Osteoblast (primary cell): Measurements from ENCODE around the gene TP73. TPM values are rescaled to one million over a fixed set of nuclear protein-coding genes. Genes with fewer than 3 reads are reported as not detected.

Experiments
- DNase-seq: peaks from one replicate; pipeline ENCODE4 v3.0.0; 2011; ENCODE audit warnings: low spot score, mixed read lengths; ENCODE audit not compliant: insufficient read length; ENCODE audit errors: missing footprints
- H2AFZ ChIP-seq: 2 replicates; pipeline ENCODE4 v1.6.0; 2011; ENCODE audit warnings: mild to moderate bottlenecking, low read length
- H3K27ac ChIP-seq: 2 replicates; pipeline ENCODE4 v1.5.1; 2011; ENCODE audit warnings: mild to moderate bottlenecking, low read depth, low read length, moderate library complexity
- H3K27me3 ChIP-seq: 2 replicates; pipeline ENCODE4 v1.6.0; 2012; ENCODE audit warnings: mild to moderate bottlenecking, control low read depth, inconsistent platforms, low read length, moderate library complexity; ENCODE audit not compliant: insufficient read depth
- H3K36me3 ChIP-seq: 2 replicates; pipeline ENCODE4 v1.5.1; 2011; ENCODE audit warnings: mild to moderate bottlenecking, low read length, control low read depth, moderate library complexity; ENCODE audit not compliant: insufficient read depth
- H3K4me1 ChIP-seq: 2 replicates; pipeline ENCODE4 v1.5.1; 2011; ENCODE audit warnings: mild to moderate bottlenecking, low read length, control low read depth, moderate library complexity; ENCODE audit not compliant: insufficient read depth
- H3K4me2 ChIP-seq: 2 replicates; pipeline ENCODE4 v1.6.0; 2011; ENCODE audit warnings: mild to moderate bottlenecking, low read length; ENCODE audit not compliant: insufficient read depth
- H3K4me3 ChIP-seq: fragments of 200-600 bp; sonication (generic); 3 replicates; pipeline ENCODE4 v1.5.1; 2012; ENCODE audit warnings: mild to moderate bottlenecking, low read length, inconsistent platforms; ENCODE audit not compliant: insufficient read depth
- H3K79me2 ChIP-seq: 2 replicates; pipeline ENCODE4 v1.6.0; 2012; ENCODE audit warnings: mild to moderate bottlenecking, low read length, control low read depth, inconsistent platforms; ENCODE audit not compliant: insufficient read depth
- H3K9me3 ChIP-seq: 2 replicates; pipeline ENCODE4 v1.5.1; 2011; ENCODE audit warnings: low read depth, low read length, control low read depth
- H4K20me1 ChIP-seq: 2 replicates; pipeline ENCODE4 v1.6.0; 2012; ENCODE audit warnings: mild to moderate bottlenecking, low read length, control low read depth; ENCODE audit not compliant: insufficient read depth
- total RNA-seq: library from RNA; depleted of rRNA; stranded (reverse); fragments of >200 nt; gene quantifications from 2 replicates; pipeline ENCODE4 v1.2.3, GENCODE V29; 2012
- TF ChIP-seq, protein P1 (sequence below): IDR thresholded peaks from 2 replicates; pipeline ENCODE4 v1.5.1; 2011; ENCODE audit warnings: mild to moderate bottlenecking, low read depth, low read length, moderate library complexity; ENCODE audit errors: extremely low read depth

The TP73 gene
- total RNA-seq, 1 donor: not detected

DNA sequence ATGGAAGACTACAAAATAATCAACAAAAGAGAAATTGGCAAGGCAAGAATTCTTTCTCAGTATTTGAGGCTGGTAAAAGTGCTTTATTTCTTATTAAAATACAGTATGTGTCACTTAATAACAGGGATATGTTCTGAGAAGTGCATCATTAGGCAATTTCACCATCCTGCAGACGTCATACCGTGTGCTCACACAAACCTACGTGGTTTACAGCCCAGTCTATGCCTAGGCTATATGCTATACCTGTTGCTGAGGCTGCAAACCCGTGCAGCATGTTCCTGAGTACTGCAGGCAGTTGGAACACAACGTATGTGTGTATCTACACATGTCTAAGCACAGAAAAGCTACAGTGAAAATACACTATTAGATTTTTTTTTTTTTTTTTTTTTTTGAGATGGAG is 97.2 kb downstream of the TP73 start:
- H3K27ac ChIP-seq: no peak overlapping the region
- H3K27me3 ChIP-seq: peaks cover 5% of the 10 kb centered on the region
- no peak overlapping the region for H3K4me3 ChIP-seq
- no peaks in the 10 kb centered on the region for H3K9me3 ChIP-seq
- peak; percentile 25 for DNase-seq
- H3K4me2 ChIP-seq: no peak overlapping the region
- TF ChIP-seq, protein P1, sequence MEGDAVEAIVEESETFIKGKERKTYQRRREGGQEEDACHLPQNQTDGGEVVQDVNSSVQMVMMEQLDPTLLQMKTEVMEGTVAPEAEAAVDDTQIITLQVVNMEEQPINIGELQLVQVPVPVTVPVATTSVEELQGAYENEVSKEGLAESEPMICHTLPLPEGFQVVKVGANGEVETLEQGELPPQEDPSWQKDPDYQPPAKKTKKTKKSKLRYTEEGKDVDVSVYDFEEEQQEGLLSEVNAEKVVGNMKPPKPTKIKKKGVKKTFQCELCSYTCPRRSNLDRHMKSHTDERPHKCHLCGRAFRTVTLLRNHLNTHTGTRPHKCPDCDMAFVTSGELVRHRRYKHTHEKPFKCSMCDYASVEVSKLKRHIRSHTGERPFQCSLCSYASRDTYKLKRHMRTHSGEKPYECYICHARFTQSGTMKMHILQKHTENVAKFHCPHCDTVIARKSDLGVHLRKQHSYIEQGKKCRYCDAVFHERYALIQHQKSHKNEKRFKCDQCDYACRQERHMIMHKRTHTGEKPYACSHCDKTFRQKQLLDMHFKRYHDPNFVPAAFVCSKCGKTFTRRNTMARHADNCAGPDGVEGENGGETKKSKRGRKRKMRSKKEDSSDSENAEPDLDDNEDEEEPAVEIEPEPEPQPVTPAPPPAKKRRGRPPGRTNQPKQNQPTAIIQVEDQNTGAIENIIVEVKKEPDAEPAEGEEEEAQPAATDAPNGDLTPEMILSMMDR: no peak
- H4K20me1 ChIP-seq: peaks cover 3% of the 10 kb centered on the region
- no peaks in the 10 kb centered on the region for H3K79me2 ChIP-seq
- H3K4me1 ChIP-seq: peaks cover 12% of the 10 kb centered on the region
- H3K36me3 ChIP-seq: no peaks in the 10 kb centered on the region
- H2AFZ ChIP-seq: no peak overlapping the region

GRCh38 chr1:3750741-3751140 is 98.4 kb downstream of the TP73 start:
- DNase-seq: no peak
- no peaks in the 10 kb centered on the region for H3K36me3 ChIP-seq
- no peak overlapping the region for H3K27ac ChIP-seq
- no peak overlapping the region for H2AFZ ChIP-seq
- peaks cover 12% of the 10 kb centered on the region for H3K4me1 ChIP-seq
- no peaks in the 10 kb centered on the region for H3K79me2 ChIP-seq
- H3K27me3 ChIP-seq: peaks cover 5% of the 10 kb centered on the region
- H3K4me3 ChIP-seq: no peak overlapping the region
- TF ChIP-seq, protein P1: no peak
- no peak overlapping the region for H3K4me2 ChIP-seq
- H3K9me3 ChIP-seq: no peaks in the 10 kb centered on the region
- H4K20me1 ChIP-seq: no peaks in the 10 kb centered on the region

GRCh38 chr1:3752400-3752945 is 100.2 kb downstream of the TP73 start, which contains the start of gene CCDC27:
Gene CCDC27 (plus strand): TSS chr1:3752450. CDS start chr1:3752482, 32 bp downstream.
- DNase-seq: peak; percentile 22
- H3K36me3 ChIP-seq: no peaks in the 10 kb centered on the region
- H3K27ac ChIP-seq: no peak within 1 kb of the TSS
- H3K4me2 ChIP-seq: no peak within 1 kb of the TSS
- H4K20me1 ChIP-seq: no peaks in the 10 kb centered on the region
- peaks cover 5% of the 10 kb centered on the region for H3K27me3 ChIP-seq
- no peak within 1 kb of the TSS for H2AFZ ChIP-seq
- TF ChIP-seq, protein P1: no peak
- H3K9me3 ChIP-seq: no peaks in the 10 kb centered on the region
- H3K4me3 ChIP-seq: no peak within 1 kb of the TSS
- H3K4me1 ChIP-seq: peaks cover 5% of the 10 kb centered on the region
- no peaks in the 10 kb centered on the region for H3K79me2 ChIP-seq

GRCh38 chr1:3753656-3754454 is 101.5 kb downstream of the TP73 start:
- Histone ChIP-seq H3K9me3 (no peaks in the 10 kb centered on the region), H3K79me2 (no peaks in the 10 kb centered on the region), H3K27me3 (peaks cover 5% of the 10 kb centered on the region), H3K4me2 (no peak overlapping the region), H4K20me1 (no peaks in the 10 kb centered on the region), H2AFZ (no peak overlapping the region), H3K4me3 (no peak overlapping the region), H3K4me1 (no peaks in the 10 kb centered on the region), H3K36me3 (no peaks in the 10 kb centered on the region), H3K27ac (no peak overlapping the region)
- TF ChIP-seq, protein P1: no peak
- DNase-seq: peak; percentile 21
